NT2/D1 (cell line): ENCODE data around the gene NAA60.

Experiments used
- SUZ12 ChIP-seq: IDR thresholded peaks from 2 replicates; pipeline ENCODE4 v1.6.1; 2011; ENCODE audit not compliant: insufficient read length, insufficient read depth; ENCODE audit errors: extremely low read depth
- ZNF274 ChIP-seq: IDR thresholded peaks from 2 replicates; pipeline ENCODE4 v1.6.1; 2011; ENCODE audit warnings: mild to moderate bottlenecking, low read depth, low read length

- TF ChIP-seq SUZ12 (no peak), ZNF274 (no peak)
These were observed 34.9 kb downstream of the NAA60 start for GRCh38 chr16:3478242-3478925.
